Fibroblast of skin of left biceps (primary cell): ENCODE data around the gene HINT2.

Source experiments
- DNase-seq, 2 experiments: peaks; one replicate each; pipeline ENCODE4 v3.0.0-alpha.2; 2013; ENCODE audit warnings: low read depth in 2 of 2

The HINT2 gene

GRCh38 chr9:35776018-35776417 lies 38.8 kb downstream of the HINT2 start:
- no peak for DNase-seq

- no peak for DNase-seq
These were observed 39.8 kb downstream of the HINT2 start for GRCh38 chr9:35774907-35775635.

GRCh38 chr9:35771943-35772342 lies 42.9 kb downstream of the HINT2 start:
- no peak for DNase-seq

- no peak for DNase-seq
These were observed 43.3 kb downstream of the HINT2 start for GRCh38 chr9:35771534-35771933.

- no peak for DNase-seq
These were observed 43.8 kb downstream of the HINT2 start for GRCh38 chr9:35771075-35771433.

- no peak for DNase-seq
These were observed 45.1 kb downstream of the HINT2 start for GRCh38 chr9:35769763-35770162.

GRCh38 chr9:35767458-35767857 lies 47.4 kb downstream of the HINT2 start:
- no peak for DNase-seq

- no peak for DNase-seq
These were observed 47.8 kb downstream of the HINT2 start for GRCh38 chr9:35766997-35767396.

- no peak for DNase-seq
These were observed 51.0 kb downstream of the HINT2 start for GRCh38 chr9:35763803-35764202.

GRCh38 chr9:35763181-35763580 lies 51.7 kb downstream of the HINT2 start:
- no peak for DNase-seq
